ENCODE results near the gene CLIC4.
A peak's percentile ranks its signal among the peaks of the same experiment; 100 is the strongest.

The CLIC4 gene

DNA sequence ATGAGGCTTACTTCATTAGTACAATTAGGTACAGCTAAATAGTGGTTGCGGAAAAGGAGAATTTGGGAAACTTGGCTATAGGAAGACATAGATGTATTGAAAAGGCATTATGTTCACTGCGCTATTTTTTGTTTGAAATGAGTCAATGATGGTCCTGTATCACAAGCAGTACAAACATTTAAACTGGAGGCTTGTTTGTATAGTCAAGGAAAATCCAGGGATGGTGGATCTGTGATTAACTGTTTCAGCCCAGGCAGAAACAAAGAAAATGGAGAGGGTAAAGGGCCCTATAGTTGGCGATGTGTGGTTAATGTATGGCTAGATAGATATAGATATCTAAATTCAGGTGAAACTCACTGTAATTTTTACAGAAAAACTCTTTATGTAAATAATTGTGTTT lies 79.9 kb downstream of the CLIC4 start:
- DNase-seq = peak in 1 of 3 experiments; percentile 11

DNA sequence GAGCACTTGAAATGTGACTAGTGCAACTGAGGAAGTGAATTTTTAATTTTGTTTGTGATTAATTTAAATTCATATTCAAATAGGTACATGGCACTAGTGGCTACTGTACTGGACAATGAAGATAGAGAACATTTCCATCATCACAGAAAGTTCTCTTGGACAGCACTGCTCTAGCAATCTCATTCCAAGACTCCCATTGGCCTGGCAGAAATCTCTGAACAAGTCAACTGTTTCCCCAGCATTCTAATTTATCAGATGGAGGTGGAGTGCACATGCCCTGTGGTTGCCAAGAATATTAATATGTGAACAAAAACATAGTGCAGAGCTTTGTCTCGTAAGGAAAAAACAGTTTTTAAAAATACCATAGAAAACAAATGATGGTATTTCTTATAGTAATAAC lies 81.3 kb downstream of the CLIC4 start:
- DNase-seq = no peak

DNA sequence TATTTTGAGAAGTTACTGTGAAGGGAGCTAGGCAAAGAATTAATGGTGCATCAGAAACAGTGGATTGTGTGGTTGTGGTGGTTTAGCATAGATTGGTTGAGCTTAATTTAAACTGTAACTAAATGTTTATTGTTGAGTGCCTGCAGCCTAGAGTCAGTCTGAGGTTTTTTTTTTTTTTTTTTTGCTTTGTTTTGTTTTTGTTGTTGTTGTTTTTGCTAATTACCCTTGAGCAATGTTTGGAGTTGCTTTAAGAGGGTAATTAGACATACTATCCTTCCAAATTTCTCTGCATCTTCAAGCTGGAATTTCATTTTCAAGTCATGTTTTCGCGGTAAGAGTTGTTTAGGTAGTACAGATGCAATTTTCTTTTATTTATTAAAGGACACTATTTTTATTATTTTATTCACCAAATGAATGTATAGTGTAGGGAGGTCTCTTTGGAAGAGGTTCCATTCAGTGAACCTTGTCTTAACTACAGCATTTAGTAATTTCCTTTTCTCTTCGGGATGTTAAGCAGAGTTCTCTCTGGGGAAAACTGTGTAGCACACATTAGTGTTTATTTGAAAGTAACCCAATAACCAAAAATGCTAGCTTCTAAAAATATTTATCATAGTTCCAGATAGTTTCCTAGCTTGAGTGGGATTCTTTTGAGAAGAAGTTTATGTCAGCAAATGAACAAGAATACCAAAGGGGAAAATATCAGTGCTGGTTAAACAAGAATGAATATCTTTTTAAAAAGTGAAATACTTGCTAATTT lies 82.3 kb downstream of the CLIC4 start:
- DNase-seq = peak in 1 of 3 experiments; percentile 39

DNA sequence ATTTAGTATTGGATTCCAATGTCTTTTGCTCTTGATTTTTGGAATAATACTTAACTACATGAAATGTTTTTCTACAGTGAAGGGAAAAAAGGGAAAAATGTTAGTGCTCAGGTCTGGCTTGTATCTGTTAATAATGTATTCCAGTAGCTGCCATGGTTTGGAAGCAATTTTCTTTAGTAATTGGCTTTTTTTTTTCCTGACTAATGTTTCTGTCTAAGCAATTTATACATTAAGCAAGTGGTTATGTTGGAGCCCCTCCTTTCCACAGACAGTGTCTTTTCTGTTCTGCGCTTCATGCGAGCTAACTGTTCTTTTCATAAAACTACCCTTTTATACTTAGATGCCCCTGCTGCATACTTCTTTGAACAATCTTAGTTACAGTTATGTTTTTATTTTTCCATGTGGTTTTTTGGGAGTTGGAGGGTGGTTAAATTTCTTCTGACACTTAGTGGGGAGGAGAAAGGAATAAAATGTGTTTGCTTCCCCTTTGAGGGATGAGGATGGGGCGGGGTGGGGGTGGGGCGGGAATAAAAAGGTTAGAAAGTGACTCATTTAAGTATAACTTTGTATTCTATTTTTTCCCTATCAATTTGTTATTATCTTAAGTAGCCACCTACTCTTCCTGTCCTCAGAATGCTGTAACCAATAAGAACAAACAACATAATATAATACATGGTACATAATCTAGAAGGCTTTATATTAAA lies 83.1 kb downstream of the CLIC4 start:
- peak in 2 of 3 experiments; percentile 61 to 84 for DNase-seq

DNA sequence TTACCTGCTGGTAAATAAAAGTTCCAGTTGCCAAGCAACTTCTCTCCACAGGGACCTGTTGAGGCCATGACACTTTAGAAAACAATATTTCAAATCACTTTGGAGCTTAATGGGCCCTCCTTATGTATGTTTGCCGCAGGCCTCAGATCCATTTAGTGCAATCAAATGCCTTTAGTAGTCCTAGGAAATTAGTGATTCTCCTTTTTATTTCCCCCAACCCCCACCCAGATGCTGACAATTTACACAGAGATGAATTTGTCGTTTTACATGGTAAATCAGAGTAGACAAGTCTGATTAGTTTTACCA lies 83.6 kb downstream of the CLIC4 start:
- peak; percentile 72 to 95 (median 77) for DNase-seq

DNA sequence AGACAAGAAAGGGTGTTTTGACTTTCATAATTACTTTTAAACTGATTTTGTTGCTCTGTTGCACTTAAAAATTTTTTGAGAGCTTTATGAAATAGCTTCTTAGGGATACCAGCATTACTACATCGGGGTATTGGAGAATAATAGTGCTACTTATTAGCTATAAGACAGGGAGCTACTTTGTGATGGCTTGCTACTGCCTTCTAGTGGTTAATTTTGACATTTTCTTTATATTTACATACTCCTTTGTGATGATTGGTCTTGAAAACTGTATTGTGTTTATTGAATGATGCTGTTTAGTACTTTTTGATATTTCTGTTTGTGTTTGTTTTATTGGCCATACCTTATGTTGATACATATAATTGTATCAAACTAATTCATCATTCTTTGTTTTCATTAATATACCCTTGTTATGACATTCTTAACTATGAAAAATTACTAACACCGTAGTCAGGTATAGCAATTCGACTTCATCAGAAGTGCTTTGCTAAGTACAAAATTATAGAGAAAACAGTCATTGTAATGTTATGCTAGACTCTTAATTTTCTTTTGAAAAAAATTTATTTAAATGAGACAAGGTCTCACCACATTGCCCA lies 85.5 kb downstream of the CLIC4 start:
- DNase-seq = peak; percentile 11 to 81 (median 50)

DNA sequence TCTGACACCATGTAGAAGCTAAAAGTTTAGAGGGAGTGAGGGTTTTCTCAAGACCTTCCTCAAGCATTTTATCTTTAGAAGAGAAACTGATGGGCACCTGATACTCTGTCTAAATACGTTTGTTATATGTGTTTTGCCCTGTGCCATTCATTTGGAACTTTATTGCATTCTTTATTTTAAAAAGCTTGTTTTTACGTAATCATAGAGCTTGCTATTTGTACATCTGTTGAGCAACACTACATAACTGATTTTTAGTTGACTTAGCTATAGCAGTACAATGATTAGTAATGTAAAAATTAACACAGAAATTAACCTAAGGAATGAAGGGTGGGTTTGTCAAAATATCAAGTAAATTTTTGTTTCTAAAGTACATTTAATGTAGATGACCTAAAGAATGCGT lies 96.3 kb downstream of the CLIC4 start:
- DNase-seq = no peak

DNA sequence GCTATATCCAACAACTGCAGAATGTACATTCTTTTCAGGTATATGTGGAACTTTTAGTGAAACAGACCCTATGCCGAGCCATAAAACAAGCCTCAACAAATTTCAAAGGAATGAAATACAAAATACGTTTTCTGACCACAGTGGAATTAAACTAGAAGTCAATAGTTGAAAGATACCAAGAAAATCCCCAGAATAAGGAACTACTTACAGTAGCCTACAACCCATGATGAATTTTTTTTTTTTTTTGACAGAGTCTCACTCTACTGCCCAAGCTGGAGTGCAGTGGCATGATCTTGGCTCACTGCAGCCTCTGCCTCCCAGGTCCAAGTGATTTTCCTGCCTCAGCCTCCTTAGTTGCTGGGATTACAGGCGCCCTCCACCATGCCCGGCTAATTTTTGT lies 101.4 kb downstream of the CLIC4 start:
- no peak for DNase-seq

DNA sequence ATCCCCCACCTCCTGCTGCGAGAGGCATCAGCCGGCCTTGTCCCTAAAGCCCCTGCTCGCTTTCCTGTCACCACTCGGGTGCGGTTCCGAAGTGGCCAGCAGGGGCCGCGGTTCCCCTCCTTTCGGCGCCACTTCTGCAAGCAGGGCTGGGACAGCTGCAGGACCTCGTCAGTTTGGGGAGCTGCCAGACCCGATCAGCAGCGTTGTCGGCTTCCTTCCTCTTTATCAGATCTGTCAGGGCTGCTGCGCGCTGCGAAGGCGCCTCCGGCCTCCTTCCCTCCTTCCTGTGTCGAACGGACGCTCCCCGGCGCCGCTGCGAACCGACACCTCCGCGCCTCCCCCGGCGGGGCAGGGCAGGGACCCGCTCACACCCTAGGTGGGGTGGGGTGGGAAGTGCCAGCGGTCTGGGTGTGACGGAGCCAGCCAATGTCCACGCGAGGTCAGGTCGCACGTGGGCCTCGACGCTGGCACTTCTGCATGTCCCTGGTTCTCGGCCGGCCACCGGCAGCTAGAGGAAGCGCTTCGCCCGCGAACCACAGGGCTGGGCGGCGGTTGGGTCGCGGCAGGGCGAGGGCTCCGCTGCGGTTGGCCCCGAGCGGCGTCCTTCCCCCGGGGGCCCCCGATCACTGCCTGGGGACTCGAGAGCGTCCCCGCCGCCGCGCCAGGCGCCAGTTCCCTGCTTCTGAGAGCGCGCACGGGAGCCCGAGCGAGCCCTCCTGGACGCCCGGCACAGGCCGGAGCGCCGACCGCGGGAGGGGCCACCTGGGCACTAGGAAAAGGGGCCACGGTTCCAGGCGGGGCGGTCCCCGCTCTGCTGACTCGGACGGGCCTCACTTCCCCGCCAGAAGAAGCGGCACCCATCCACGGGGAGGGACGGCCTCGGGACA lies 103.0 kb downstream of the CLIC4 start:
- DNase-seq = peak in 1 of 3 experiments; percentile 74

DNA sequence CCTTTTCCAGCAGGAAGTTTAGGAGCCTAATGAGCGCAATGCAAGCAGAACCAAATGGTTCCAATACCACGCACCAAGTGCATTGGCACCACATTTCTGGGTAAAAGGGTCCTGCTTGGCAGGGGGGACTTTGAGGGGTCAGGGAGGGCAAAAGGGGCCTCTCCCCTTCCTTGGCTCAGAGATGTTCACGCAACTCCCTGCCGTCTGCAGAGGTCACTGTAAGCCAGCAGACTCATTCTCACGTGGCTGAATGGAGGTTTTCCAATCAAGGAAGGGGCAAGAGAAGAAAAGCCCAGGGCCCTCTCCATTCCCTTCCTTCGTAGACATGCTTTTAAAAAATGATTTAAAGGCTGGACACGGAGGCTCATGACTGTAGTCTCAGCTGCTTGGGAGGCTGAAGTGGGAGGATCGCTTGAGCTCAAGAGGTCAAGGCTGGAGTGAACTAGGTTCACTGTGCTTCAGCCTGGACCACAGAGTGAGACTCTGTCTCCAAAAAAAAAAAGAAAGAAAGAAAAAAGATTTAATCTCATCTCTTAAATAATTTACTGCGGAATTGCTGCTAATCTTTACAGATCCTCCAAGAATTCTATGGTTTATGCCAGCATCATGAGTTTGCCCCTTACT lies 104.5 kb downstream of the CLIC4 start:
- DNase-seq = peak in 1 of 3 experiments; percentile 6

DNA sequence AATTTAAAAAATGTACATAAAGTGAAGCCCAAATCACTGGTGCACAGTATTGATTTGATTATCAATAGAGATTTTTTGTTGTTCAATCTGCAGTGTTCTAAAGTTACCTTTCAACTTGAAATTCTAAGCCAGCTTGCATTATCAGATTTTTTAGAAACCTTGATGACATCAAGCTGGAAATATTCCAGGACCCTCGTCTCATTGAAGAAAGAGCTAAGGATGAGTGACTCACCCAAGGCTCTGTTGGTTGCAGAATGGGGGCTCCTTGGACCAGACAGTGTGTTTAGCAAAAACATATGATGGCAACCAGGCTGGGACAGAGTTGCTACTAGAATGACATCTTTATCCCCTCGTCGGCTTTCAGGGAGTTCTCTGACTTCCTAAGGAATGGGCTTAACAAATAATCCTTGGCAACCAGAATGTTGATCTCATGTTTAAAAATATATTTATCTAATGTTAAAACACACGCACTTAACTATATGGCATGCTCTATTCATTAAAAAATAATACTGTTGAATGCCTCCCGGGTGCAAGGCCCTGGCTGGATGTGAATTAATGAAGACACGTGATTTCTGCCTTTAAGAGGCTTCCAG lies 105.2 kb downstream of the CLIC4 start:
- no peak for DNase-seq

DNA sequence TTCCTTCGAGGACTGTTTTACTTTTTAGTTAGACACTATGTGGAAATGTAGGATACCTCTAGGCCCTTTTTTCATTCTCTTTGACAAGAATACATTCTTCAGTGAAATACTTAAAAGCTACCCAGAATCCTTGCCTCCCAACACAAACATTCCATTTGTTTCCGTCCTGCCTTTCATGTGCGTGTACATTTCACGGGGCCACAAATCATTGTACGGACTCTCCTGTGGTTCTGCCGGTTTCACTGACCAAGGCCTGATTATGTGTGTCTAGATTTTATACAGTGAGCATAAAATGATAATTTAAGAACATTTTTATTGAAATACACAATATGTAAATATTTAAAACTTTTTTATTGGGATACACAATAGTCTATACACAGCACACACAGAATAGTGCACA lies 108.4 kb downstream of the CLIC4 start:
- DNase-seq = no peak

DNA sequence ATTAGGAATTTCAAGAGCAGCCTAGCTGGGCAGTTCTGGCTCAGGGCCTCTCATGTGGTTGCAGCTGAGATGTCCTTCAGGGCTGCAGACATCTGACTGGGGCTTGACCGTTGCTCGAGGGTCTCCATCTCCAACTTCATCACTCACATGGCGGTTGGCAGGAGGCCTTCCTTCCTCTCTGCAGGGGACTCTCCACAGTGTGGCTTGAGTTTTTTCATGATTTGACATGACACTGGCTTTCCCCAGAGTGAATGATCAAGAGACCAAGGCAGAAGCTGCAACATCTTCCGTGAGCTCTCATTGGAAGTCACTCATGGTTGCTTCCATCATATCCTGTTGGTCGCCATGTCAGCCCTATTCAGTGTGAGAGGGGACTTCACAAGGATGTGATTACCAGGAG lies 110.2 kb downstream of the CLIC4 start:
- DNase-seq = no peak

DNA sequence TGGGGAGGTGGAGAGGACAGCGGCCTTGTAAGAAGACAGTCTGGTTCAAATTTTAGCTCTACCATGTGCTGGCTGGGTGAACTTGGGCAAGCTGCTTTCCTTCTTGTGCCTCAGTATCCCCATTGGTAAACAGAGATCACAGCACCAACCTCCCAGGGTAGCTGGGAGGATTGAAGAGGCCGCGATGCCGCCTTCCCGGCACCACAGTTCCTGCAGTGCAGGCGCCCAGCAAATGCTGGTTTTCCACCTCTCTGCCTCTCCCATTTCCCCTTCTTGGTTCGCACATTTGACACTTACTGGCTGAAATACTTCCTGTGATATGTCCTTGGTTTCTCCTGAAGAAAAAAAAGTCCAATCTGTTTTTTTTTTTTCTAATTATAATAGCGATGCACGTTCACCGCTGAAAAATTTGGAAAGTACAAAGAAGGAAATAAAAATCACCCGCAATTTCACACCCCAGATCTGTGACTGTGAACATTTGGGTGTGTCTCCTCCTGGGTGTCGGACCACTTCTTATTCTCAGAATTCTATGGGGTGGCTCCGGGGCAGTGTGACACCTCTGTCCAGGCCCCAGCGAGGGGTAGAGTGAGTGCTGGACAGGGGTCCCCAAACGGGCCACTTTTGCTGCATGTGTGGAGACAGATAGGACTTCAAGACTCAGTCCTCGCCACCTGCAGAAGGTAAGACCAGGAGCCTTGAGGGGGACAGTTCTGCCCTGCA lies 111.7 kb downstream of the CLIC4 start:
- DNase-seq = no peak

DNA sequence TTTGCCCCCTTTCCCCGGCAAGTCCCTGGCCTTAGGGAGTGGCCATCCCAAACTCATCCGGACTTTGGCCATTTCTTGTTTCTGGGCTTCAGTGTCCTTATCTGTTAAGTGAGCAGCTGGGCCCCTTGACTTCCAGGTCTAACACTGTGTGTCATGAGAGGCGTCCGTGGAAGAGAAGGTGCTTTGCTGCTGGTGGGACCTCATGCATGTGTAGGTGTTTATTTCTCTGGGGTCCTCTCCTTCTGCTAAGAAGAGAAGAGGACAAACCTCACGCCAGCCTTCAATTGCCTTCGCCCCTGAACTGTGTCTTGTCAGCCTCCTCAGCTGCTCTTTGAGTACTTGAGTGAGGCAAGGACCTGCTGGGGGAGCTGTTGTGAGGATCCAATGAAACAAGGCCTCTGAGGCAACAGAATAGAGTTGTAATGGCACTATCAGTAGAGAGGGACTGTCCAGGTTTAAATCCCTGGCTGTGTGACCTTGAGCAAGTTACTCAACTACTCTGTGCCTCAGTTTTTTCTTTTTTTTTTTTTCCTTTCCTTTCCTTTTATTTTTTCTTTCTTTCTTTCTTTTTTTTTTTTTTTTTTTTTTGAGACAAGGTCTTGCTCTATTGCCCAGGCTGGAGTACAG lies 112.4 kb downstream of the CLIC4 start:
- no peak for DNase-seq

DNA sequence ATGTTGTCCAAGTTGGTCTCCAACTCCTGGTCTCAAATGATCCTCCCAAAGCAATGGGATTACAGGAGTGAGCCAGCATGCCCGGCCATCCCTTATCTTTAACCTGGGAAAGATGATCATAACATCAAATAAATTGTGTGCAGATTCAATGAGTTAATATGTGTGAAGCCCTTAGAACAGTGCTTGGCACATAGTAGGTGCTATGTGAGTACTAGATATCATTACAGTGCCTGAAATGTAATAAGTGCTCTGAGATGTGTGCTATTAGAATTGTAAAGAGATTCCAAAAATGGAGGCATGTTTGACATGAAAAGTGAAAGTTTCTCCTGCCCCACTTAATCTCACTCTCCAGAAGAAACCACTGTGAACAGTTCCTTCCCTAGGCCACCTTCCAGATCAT lies 113.0 kb downstream of the CLIC4 start:
- DNase-seq = no peak

DNA sequence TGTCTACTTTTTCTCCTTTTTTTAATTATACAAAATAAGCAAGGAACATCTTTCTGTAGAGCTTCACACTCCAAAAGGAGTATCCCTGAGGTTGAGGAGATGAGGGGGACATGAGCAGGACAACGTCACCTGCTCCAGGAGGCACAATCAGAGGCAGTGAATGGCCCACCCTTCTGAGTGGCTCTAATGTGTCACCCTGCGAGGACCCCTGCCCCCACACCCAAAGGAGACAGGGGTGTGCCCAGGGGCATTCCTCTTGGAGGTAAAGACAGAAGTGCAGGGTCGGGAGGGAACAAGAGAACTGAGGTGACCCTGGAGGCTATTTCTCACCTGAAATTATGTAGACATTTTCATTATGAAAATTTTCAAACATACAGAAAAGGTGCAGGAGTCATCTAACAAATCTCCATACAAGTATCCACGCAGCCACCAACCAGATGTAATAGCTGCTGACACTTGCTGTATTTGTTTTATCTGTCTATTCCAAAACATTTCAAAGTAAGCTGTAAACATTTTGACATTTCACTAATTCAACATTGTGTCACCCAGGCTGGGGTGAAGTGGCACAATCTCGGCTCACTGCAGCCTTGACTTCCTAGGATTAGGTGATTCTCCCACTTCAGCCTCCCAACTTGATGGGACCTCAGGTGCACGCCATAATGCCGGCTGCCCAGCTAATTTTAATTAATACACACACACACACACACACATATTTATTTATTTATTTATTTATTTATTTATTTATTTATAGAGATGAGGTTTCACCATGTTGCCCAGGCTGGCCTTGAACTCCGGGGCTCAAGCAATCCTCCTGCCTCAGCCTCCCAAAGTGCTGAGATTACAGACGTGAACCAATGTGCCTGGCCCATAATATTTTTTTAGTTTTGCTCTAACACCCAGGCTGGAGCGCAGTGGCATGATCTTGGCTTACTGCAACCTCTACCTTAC lies 114.1 kb downstream of the CLIC4 start:
- DNase-seq = no peak

DNA sequence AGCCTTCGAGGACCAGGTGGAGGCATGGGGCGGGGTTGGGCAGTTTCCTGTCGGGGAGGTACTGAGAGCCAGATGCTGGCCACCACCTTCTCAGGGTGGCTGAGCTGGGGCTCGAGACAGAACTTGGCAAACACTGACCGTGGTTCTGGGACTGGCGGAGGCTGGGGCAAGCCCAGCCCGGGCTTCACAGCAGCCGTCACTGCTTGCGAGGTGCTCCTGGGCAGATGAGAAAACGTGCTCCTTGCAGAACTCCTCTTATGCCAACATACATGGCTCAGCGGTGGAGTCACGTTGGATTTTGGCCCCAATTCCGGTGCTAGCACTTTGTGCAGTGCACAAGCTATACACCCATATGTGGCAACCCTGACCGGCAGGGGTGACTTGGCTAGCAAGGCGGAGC lies 115.6 kb downstream of the CLIC4 start:
- DNase-seq = no peak

DNA sequence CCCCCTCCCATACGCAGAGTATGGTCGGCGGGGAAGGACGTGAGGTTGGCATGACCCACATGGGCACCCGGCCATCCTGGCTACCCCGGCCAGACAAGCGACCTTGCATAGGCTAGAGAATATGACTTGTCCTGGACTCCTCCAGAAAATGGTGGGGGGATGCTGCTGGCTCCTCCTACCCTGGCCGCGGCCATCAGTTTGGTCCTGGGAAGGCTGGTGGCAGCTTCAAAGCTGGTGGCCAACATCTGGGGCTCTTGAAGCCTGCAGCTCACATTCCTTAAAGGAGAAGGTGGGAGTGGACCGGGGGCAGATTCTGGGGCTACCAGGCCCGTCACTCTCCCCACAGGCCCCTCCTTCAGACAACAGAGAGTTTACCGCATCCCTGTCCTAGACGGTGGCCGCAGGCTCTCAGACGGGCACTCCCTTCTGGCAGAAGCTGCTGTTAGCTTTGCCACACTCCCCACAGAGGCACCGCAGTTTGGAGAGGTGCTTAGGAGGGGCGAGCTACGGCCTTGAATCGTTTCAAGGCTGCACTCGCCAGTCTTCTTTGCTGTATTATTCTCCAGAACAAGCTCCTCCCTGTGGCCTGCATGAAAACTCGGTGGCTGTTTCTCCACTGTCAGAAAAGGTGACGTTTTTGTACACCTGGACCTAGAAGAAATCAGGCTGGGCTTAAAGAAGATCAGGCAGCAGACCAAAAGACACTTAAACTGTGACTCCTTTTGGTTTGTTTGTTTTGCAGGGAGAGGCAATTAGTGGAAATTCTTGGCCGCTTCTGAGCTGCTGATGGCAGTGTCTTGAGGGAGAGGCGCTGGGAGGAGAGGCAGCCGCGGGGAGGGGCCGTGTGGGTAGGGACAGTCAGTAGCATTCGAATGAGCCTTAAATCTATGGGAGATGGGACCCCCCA lies 116.8 kb downstream of the CLIC4 start:
- peak in 2 of 3 experiments; percentile 35 for DNase-seq

All from NCI-H1417 (cell line).